ENCODE results near the gene KIAA1671.
"Not testable (repeated sequence)": the region's sequence is repeated elsewhere in the genome, so short reads cannot be mapped to it uniquely, and the experiment has no call there.

The KIAA1671 gene

DNA sequence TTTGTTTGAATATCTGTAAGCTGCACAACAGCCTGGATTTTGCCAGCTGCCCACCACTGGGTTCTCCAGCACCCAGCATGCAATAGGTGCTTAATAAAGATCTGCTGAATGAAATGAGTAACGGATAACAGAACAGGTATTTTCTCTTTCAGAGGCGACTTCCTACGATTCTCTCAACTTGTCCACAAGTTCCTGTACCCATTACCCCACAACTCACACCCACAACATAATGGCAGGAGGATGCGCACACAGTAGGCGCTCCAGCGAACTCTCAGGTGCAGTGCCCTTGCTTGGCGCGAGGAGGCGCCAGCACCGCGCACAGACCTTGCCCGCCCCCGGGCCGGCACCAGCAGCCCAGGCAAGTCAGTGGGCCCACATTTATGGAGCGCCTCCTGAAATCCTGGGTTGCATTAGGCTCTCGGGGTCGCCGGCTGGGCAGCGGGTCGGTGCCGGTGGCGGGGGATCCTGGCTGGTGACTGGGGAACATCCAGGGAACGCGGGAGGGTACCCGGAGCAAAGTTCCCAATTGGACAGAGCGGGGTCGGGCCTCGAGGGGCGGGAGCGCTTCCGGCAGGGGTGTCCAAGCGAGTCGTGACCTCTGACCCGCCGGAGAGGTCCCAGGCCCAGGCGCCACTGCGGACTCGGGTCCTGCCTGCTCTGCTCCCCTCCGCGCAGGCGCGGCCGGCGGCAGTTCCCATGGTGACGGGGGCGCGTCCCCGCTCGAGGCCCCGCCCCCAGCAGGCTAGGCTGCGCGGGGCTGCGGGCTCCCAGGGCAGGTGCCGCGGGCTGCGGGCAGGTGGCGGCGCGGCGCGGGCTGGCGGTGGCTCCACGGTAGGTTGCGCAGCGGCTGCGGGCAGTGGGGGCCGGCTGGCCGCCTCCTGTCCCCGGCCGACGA, at the start of gene KIAA1671:
TSS of gene KIAA1671 (plus strand) at position 775 of the 895 bp plus-strand sequence. CDS start 75,284 bp downstream, outside the sequence.
- in situ Hi-C loops (cut with MboI; ENCODE audit: low sequenced_read_pairs, unreplicated experiment): no loop called here
- TF ChIP-seq, protein P1, sequence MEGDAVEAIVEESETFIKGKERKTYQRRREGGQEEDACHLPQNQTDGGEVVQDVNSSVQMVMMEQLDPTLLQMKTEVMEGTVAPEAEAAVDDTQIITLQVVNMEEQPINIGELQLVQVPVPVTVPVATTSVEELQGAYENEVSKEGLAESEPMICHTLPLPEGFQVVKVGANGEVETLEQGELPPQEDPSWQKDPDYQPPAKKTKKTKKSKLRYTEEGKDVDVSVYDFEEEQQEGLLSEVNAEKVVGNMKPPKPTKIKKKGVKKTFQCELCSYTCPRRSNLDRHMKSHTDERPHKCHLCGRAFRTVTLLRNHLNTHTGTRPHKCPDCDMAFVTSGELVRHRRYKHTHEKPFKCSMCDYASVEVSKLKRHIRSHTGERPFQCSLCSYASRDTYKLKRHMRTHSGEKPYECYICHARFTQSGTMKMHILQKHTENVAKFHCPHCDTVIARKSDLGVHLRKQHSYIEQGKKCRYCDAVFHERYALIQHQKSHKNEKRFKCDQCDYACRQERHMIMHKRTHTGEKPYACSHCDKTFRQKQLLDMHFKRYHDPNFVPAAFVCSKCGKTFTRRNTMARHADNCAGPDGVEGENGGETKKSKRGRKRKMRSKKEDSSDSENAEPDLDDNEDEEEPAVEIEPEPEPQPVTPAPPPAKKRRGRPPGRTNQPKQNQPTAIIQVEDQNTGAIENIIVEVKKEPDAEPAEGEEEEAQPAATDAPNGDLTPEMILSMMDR (IDR thresholded peaks at IDR 0.05; ENCODE audit: borderline replicate concordance, control extremely low read depth, extremely low read depth, insufficient read depth, missing control alignments): peak; percentile 64
- peak; percentile 96 for DNase-seq (ENCODE audit: low spot score)

DNA sequence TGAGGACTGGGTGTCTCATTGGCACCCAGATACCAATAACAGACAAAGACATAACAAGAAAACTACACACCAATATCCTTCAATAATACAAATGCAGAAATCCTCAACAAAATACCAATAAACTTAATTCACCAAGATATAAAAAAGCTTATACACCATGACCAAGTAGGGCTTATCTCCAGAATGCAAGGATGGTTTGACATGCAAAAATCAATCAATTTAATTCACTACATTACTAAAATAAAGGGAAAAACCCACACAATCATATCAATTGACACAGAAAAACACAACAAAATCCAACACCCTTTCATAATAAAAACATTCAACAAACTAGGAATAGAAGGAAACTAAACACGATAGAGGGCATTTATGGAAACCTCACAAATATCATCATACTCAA, 46.6 kb upstream of the KIAA1671 start:
- TF ChIP-seq, protein P1 (IDR thresholded peaks at IDR 0.05; ENCODE audit: borderline replicate concordance, control extremely low read depth, extremely low read depth, insufficient read depth, missing control alignments): no peak
- no peak for DNase-seq (ENCODE audit: low spot score)
- in situ Hi-C loops (cut with MboI; ENCODE audit: low sequenced_read_pairs, unreplicated experiment): no loop called here

DNA sequence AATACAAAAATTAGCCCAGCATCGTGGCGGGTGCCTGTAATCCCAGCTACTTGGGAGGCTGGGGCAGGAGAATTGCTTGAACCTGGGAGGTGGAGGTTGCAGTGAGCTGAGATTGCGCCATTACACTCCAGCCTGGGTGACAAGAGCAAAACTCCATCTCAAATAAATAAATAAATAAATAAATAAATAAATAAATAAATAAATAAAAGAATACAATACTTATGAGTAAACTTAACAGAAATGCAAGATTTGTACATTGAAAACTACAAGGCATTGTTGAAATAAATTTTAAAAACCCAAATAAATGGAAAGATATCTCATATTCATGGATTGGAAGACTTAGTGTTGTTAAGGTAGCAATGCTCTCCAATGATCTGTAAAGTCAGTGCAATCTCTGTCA, 45.4 kb upstream of the KIAA1671 start:
- DNase-seq (ENCODE audit: low spot score); in situ Hi-C loops (cut with MboI; ENCODE audit: low sequenced_read_pairs, unreplicated experiment): not testable (repeated sequence)

DNA sequence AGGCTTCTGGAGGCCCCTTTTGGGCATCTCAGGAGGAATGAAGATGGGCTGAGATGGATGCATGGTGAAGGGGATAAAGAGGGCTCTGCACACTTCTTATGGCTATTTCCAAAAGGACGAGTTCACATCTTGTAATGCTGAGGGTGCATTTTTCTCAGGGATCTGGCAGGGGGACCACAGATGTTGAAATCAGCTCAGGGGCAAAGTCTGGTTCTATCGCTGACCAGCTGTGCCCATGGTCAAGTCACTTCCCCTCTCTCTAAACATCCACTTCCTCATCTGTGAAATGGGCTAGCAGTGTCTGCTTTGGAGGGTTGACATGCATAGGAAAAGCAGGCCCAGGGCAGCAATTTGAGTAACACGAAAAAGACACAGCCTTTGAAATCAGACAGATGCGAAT, 32.5 kb upstream of the KIAA1671 start:
- no peak for DNase-seq (ENCODE audit: low spot score)
- in situ Hi-C loops (cut with MboI; ENCODE audit: low sequenced_read_pairs, unreplicated experiment): no loop called here
- TF ChIP-seq, protein P1 (IDR thresholded peaks at IDR 0.05; ENCODE audit: borderline replicate concordance, control extremely low read depth, extremely low read depth, insufficient read depth, missing control alignments): no peak

DNA sequence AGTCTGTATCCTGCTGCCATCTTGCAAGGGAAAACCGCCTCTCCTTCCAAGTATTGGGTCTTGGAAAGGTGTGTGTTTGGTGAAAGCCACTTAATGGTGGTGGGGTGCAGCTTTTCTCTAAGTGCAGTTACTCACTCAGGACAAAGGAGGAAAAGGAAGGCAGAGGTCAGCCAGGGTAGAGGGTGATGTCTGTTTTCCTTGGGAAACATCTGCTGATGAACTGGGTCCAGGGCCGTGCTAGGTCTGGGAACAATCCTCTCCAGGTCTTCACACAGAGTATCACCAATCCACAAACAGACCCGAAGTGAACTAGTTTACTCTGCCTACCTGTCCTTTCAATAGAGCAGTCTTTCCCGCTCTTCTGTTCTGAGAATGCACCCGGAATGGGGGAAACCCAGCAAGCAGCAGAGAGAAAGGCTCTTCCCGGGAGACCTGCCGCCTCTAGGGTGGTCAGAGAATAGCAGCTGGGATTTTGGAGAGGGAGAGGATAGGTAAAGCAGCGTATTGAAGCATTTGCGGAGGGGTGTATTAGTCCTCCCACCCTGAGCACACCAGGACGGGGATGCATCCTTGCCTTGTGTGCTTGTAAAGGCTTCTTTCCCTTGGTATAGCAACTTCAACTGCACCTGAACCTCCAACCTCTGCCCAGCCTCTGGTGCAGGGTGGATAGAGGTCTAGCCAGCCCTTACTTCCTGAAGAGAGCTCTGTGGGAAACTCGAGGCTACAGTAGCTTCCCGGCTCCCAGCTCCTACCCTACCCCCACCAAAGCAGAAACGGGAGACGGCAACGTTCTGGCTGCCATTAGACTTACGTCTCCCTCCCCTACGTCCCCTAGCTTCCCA, 26.7 kb upstream of the KIAA1671 start:
- in situ Hi-C loops (cut with MboI; ENCODE audit: low sequenced_read_pairs, unreplicated experiment): no loop called here
- no peak for DNase-seq (ENCODE audit: low spot score)
- TF ChIP-seq, protein P1 (IDR thresholded peaks at IDR 0.05; ENCODE audit: borderline replicate concordance, control extremely low read depth, extremely low read depth, insufficient read depth, missing control alignments): no peak

DNA sequence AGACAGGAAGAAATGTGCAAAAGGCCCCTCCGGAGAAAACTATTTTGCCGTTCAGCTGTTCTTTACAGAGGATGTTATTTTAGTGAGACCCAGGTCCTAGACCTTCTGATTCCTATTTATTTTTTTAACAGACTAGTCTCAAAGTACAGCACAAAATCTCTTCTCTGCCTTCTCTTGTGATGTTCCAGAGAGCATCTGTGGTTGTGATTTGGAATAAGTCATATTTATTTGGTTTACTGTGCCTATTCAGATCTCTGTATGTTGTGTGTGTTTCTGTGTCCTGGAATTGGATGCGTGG, 26.1 kb upstream of the KIAA1671 start:
- in situ Hi-C loops (cut with MboI; ENCODE audit: low sequenced_read_pairs, unreplicated experiment): no loop called here
- TF ChIP-seq, protein P1 (IDR thresholded peaks at IDR 0.05; ENCODE audit: borderline replicate concordance, control extremely low read depth, extremely low read depth, insufficient read depth, missing control alignments): no peak
- no peak for DNase-seq (ENCODE audit: low spot score)

Measured in GM13976 (cell line).